Measurements from ENCODE around the gene FAM227B.
"Not testable (repeated sequence)": the region's sequence is repeated elsewhere in the genome, so short reads cannot be mapped to it uniquely, and the experiment has no call there.

Gene FAM227B, protein sequence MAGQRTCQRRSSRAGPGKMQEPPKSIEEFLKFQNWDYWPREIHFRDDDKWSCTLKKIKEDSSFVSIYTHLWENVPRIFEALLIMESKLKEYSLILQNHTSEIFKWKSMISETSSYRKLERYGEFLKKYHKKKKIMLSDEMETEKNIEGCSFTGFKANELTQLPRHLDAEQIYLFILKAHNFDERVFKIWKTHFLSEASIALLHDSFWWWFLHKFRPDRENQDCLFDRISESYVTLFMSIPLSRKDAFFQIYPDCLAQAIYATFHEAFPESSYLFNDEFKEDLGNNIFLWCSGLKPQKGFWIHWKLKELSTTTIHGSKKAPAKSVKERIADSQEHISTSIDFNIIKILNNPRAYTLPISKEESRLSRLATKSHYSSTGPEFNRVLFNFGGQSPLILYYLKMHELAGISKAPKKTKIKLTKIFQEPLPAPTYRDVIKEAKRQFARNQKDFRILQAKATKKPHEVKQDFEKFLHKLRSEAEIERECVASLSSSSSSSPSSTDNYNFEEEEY

DNA sequence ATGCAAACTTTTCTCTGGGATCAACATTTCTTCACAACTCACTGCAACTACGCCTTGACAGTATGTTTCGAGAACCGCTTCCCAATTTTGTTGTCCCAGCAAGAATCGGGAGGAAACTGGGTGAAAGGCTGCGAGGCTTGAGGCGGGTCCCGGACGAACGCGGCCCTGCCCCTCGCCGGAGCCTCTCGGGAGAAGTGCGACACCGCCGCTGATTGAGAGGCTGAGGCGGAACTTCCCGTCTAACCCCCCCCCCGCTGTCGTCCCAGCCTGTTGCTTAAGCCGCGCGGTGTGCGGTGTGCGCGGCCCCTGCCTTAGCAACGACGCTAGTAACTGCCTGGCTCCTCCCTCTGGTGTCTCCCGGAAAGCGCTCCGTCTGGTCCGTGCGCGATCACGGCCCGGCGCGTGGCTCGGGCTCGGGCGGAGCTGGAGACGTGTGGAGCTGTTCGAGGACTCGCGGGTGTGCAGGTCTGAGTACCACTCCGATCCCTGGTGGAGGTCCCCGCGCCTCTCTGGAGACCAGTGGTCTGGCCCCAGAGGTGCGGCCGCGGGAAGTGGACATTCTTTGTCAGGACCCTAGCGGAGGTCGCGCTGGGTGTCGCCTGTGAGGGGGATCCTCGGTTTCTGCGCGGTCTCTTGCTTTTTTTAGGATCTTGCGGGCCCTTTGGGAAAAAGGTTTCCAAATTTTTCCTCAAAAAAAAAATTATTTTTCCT lies at the start of gene FAM227B, which contains the start of gene DTWD1:
FAM227B (minus strand) TSS at position 161 of the 711 bp plus-strand sequence. CDS start 5,647 bp downstream, outside the sequence.
DTWD1 (plus strand) TSS at position 391 of the 711 bp plus-strand sequence. CDS start 4,120 bp downstream, outside the sequence.
- peak; percentile 81 to 90 for DNase-seq (ENCODE audit: low read depth in 1 of 2, low spot score in 1 of 2)

DNA sequence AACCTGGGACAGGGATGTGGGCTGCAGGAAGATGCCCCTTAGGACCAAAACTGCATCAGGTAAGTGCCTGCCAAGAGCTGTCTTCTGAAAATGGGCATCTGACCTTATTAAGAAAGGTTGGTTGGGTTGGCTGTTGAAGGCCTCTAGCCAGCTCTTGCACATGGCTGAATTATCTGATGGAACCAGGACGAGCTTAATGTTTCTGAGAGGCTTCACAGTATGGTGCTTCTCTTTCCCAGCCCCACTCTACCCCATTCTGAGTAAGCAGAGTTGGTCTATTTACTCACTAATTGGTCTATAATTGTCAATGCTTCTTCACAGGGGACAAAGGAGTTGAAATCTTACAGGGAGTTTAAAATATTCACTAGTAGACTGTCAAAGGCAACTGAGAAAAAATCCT lies 48.7 kb upstream of the FAM227B start:
- DNase-seq (ENCODE audit: low read depth in 1 of 2, low spot score in 1 of 2), result no peak

DNA sequence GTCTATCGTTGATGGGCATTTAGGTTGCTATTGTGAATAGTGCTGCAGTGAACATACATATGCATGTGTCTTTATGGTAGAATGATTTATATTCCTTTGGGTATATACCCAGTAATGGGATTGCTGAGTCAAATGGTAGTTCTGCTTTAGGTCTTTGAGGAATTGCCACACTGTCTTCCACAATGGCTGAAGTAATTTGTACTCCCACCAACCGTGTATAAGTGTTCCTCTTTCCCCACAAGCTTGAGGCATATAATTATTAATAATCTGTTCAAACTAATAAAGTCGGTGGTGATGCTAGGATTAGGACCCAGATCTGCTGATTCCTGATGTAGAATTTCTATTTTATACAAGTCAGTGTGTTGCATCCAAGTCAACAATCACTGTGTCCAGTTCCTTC lies 45.9 kb upstream of the FAM227B start:
- not testable (repeated sequence) for DNase-seq (ENCODE audit: low read depth in 1 of 2, low spot score in 1 of 2)

DNA sequence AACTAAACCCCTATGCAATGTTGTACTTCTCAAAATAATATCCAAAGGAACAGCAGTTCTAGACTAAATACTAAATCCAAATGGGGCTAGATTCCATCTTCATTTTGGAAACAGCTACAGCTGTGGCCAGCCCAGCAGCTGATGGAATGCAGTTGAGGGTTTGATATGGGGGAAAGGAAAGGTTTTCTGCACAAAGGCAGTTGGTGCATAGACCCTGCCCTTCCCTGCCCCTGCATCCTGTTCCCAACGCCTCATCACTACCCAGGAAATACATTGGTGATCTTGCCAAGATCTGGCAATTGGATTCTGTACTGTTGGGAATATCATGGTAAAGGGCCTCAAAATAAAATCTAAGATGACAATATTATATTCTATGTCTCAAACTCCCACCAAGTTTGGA lies 44.1 kb upstream of the FAM227B start:
- DNase-seq (ENCODE audit: low read depth in 1 of 2, low spot score in 1 of 2), result no peak

DNA sequence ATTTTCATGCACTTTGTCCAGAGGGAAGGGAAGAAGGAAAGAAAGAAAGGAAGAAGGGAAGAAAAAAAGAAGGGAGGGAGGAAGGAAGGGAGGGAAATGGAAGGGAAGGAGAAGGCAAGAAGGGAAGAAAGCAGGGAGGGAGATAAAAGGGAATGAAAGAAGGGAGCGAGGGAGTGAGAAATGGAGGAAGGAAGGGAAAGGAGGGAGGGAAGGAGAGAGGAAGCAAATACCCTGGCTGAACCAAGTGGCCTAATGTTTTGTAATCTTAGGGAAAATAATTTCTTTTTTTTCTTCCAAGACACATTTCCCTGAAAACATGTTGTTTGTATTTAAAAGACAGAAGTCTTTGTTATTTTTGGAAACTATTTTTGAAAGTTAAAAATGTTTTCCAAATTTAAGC lies 36.1 kb upstream of the FAM227B start:
- no peak for DNase-seq (ENCODE audit: low read depth in 1 of 2, low spot score in 1 of 2)

DNA sequence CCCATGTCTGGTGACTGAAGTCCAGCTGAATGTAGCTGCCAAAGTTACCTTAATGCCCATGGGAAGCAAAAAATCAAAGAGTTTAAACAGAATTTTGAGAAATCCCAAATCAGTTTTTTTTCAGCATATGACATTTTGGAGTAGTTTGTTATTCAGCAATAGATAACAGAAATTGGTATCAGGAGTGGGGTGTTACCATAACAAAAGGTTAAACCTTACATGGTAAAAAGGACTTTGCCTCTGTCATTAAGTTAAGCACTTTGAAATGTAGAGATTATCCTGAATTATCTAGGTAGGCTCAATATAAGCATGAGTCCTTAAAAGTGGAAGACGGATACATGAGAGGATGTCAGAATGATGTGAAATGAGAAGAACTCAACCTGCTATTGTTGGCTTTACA lies 32.3 kb upstream of the FAM227B start:
- DNase-seq (ENCODE audit: low read depth in 1 of 2, low spot score in 1 of 2), result no peak

DNA sequence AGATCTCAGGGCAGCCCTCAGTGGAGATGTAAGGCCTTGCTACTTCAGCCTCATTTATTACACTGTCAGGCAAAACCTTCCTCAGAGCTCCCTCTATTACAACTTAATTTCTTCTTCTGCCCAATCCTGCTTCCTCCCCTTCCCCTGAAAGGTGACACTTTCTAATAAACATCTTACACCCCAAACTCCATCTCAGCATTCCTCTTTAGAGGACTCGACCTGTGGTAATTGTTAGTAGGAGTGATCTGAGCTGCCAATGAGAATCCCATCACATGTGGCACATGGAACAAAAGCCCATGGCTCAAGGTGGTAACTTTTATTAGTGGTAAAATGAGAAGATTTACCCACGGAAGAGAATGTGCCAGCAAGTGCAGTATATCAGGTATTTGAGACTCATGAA lies 30.1 kb upstream of the FAM227B start:
- DNase-seq (ENCODE audit: low read depth in 1 of 2, low spot score in 1 of 2), result no peak

DNA sequence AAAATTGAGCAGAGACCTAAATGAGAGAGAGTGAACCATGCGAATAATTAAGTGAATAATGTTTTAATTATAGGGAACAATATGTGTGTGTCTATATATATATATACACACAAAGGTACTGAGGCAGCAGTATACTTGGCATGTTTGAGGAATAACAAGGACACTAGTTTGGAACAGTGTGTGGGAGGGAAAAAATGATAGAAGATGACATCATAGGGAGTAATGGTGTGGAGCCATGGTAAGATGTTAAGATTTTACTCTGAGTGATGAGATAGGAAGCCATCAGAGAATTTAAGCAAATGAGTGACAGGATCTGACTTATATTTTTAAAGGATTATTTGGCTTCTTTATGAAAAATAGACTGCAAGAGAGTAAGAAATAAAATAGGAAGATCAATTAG lies 29.4 kb upstream of the FAM227B start:
- no peak for DNase-seq (ENCODE audit: low read depth in 1 of 2, low spot score in 1 of 2)

DNA sequence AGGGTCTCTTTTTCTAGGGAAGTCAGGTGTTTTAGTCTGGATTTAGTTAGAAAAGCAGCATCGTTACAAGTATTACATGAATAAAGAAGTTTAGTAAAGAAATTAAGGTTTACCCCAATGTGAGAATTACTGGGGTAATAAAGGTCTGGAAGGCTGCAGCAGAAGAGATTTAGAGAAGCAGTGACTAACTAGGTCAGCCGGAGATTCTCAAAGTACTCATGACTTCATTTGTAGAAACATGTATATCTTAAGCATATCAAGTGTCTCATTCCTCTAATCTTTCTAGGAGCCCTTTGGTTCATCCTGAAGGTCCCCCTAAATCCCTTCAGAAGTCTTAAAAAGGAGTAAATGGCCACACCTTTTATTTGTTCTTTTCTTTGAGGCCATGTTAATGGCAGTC lies 26.3 kb upstream of the FAM227B start:
- DNase-seq (ENCODE audit: low read depth in 1 of 2, low spot score in 1 of 2), result no peak

DNA sequence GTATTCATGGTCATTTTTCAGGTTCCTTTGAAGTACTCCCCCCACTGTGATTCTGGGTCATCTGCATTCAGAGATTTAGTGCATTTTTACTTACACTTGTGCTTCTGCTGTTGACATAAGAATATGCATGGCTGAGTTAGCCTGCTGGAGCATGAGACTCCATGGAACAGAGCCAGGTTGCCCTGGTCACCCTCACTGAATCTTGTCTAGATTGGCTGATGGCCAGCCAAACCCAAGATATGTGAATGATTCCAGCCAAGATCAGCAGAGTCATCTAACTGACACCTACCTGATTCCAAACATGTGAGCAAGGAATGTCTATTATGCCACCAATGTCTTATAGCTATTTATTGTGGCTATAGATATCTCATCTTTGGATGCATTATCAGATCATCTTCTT lies 25.3 kb upstream of the FAM227B start:
- no peak for DNase-seq (ENCODE audit: low read depth in 1 of 2, low spot score in 1 of 2)

DNA sequence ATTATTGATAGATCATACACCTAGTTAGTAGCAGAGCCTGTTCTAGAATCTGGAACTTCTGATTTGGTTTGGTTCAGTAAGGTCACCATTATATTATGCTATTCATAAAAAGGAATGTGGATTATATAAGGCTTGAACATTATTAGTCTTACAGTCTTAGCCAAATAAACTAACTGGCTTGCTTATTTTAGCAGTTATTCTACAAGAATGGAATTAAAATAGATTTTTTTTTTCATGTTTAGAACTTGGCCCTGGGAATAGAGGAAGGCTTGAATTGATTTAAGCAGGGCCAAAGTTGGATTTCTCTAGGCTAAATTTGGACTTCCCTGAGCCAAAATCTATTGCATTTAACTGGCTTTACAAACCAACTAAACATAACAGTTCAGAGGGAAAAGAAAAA lies 24.7 kb upstream of the FAM227B start:
- DNase-seq (ENCODE audit: low read depth in 1 of 2, low spot score in 1 of 2), result no peak

DNA sequence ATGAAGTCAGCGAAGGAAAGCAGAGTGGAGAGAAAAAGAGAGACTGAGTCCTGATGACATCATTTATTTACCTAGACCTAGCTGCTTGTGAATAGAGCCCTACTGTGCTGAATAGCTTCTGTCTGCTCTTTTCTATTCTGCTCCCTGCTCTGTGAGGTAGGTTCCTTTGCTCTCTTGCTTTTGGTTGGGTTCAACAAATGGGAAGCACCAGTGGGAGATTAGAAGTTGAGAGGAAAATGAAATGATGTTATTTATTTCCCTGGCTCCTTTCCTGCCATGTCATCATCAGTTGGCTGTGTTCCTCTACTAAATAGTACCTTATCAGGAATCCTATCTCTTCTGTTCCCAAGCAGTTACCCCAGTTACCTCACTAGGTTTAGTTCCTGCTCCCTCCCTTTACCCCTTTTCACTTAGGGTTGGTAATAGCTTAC lies 23.8 kb upstream of the FAM227B start:
- no peak for DNase-seq (ENCODE audit: low read depth in 1 of 2, low spot score in 1 of 2)

DNA sequence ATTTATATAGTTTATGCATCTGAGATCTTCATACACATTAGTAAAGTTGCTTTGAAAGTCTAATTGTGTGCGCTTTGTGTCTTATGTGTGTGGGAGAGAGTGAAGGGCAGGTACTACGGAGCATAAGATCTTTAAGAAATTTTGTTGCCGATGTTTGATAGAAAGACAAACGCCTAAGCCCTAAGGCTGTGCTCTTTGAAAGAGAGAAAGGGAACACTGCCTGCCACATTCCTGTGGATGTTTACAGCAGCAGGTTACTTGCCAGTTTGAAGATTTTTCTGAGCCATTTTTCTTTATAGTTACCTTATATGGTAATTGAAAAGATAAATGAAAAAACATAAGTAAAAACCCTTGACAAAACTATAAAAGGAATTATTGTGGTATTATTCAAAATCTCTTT lies 17.2 kb upstream of the FAM227B start:
- DNase-seq (ENCODE audit: low read depth in 1 of 2, low spot score in 1 of 2), result no peak

DNA sequence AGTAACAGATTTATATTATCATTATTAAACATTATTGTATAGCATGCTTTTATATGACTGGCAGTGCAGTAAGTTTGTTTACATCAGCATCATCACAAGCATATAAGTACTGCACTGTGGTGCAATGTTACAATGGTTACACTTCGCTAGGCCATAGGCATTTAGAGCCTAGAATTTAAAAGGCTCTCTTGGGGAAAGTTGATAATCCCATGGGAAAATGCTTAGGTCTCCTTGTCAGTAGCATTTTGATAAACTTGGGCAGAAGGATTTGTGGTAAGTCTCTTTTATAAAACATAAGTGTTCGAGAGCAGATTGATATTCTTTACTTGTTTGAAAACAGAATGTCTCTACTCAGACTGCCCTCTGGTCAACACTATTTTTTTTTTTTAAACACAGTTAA lies 7.8 kb upstream of the FAM227B start:
- no peak for DNase-seq (ENCODE audit: low read depth in 1 of 2, low spot score in 1 of 2)

DNA sequence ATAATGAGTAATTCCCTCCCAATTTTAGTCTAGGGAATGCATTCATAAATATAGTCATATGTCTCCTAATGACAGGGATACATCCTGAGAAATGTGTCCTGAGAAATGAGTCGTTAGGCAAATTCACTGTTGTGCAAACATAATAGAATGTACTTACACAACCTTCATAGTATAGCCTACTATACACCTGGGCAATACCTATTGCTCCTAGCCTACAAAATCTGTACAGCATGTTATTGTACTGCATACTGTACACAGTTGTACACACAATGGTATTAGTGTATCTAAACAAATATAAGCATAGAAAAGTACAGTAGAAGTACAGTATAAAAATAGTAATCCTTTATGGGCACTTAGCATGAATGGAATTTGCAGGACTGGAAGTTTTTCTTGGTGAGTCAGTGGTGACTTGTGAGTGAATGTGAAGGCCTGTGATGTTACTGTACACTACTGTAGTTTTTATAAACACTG lies 6.8 kb upstream of the FAM227B start:
- no peak for DNase-seq (ENCODE audit: low read depth in 1 of 2, low spot score in 1 of 2)

DNA sequence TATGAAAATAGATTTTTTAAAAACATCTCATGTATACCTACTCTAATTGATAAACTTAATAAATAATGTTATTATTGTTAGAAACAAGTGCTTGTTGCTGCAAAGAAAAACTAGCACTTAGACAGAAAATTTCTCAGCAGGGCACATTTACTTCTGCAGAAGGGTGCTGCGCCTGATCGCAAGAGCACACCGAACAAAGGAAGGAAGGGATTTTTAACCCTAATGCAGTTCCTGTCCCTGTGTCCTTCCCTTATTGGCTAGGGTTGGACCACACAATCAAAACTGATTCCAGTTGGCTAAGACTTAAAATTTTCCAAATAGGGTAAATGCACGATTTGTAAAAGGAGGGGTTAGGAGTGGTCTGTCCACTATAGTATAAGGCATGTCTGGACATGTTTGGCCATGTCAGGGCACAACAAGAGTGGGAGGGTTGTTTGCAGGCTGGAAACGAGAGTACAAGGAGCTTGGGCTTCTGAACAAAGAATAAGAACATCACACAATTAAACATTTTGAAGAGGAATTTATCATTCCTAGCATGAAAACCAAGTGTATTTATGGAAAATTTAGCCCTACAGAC lies 4.9 kb upstream of the FAM227B start:
- DNase-seq (ENCODE audit: low read depth in 1 of 2, low spot score in 1 of 2), result no peak

DNA sequence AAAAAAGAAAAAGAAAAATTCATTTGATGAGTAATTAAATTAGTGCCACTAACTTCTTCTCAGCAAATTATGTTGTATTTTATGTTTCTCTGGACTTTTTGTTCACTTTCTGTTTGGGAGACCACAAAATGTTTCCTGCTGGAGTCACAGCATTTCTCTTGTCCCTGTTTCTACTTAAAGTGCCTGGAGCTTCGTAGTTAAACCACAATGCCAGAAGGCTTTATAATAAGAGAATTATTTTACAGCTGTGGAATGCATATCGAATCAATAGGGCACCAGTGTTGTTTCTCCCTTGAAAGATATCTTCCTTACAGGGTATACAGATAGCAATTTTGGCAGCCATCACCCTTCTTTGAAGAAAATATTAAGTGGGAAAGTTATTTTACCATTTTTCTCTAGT lies 3.4 kb upstream of the FAM227B start:
- no peak for DNase-seq (ENCODE audit: low read depth in 1 of 2, low spot score in 1 of 2)

DNA sequence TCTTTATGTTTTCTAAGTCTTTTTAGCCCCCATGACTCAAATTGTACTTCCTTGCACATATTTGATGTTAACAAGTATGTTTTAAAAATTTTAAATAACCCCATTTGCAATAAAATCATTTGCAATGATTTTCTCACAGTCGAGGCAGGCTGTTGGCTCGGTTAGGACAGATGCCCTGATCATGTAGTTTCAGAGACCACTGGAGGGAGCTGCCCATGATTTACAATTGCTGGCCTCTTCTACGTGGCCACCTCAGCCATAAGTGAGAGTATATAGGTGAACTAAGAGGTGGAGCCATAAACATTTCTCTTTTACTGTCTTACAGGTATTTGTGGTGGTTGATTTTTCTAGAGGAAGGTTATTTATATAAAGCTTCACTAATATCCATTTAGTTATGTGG lies 1.9 kb upstream of the FAM227B start:
- no peak for DNase-seq (ENCODE audit: low read depth in 1 of 2, low spot score in 1 of 2)

DNA sequence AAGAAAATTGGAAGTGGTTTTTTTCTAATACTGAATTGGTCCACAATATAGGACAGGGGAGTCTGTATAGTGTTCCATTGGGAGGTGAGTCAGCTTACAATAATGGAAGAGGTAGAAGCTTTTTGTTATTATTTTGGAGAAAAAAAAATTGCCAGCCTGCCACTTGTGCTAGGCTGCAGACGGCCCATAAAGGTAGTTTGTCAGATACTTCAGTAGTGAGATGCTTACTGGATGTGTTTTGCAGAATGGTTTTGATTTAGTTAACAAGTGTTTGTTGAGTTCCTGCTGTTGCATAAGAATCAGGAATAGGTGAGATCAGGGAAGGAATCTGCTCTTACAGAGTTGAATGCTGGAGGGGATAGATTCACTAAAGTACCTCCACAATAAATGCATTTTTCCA lies 1.3 kb upstream of the FAM227B start:
- no peak for DNase-seq (ENCODE audit: low read depth in 1 of 2, low spot score in 1 of 2)

DNA sequence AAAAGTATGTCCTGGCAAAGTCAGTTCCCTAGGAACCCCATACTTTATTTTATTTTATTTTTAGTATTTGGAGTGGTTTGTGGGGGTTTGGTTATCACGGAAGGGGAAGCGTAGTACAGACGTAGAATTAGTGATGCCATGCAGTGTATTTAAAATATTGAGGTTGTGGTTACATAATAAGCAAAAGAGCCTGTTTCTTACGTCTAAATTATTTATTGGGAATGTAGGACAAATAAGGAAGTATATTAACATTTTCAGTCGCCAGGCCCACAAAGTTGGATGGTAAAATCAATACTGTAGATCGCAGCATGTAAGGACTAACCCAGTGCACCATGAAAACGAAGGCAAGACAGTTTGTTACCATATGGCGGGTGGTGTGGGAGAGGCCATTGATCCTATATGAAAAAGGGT lies 788 bp upstream of the FAM227B start:
- DNase-seq (ENCODE audit: low read depth in 1 of 2, low spot score in 1 of 2), result no peak

DNA sequence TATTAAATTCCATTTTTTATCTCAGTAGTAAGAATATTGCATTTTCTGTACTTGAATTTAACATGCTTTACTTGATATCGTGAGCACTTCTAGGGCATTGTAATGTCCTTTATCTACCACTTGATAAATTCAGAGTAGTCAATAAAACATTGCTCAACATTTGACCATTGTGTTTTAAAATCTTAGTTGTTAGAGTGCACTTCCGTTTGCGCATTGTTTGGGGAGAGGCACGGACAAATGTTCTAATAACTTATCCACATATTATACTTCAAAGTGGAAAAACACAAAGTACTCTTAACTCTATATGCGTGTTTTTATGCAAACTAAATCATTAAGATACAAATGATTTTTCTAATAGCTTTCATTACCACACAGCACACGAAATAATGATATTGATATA lies 419 bp downstream of the FAM227B start:
- DNase-seq (ENCODE audit: low read depth in 1 of 2, low spot score in 1 of 2), result no peak

DNA sequence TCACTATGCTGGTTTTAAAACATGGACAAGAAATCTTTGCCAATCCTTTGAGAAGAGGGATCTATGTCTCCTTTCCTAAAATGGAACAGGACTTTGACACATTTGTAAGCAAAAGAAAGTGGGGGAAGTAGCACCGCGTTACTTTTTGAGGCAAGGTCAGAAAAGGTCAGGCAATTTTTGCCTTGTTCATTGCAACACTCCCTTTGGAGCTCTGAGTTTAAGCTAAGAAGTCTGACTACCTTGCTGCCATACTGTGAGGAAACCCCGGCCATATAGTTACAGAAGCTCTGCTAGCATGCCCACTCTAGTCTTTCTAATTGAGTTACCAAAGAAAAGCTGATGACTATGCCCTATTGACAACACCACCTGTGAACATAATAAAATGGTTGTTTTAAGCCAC lies 1.4 kb downstream of the FAM227B start:
- DNase-seq (ENCODE audit: low read depth in 1 of 2, low spot score in 1 of 2), result no peak
